GM12801 (cell line): ENCODE measurements around the gene ZBTB42.

ENCODE experiments used
- CTCF ChIP-seq: IDR thresholded peaks from one replicate; pipeline ENCODE4 v1.5.1; 2011; ENCODE audit warnings: control low read depth; ENCODE audit not compliant: insufficient read length; ENCODE audit errors: extremely low read depth

The ZBTB42 gene

DNA sequence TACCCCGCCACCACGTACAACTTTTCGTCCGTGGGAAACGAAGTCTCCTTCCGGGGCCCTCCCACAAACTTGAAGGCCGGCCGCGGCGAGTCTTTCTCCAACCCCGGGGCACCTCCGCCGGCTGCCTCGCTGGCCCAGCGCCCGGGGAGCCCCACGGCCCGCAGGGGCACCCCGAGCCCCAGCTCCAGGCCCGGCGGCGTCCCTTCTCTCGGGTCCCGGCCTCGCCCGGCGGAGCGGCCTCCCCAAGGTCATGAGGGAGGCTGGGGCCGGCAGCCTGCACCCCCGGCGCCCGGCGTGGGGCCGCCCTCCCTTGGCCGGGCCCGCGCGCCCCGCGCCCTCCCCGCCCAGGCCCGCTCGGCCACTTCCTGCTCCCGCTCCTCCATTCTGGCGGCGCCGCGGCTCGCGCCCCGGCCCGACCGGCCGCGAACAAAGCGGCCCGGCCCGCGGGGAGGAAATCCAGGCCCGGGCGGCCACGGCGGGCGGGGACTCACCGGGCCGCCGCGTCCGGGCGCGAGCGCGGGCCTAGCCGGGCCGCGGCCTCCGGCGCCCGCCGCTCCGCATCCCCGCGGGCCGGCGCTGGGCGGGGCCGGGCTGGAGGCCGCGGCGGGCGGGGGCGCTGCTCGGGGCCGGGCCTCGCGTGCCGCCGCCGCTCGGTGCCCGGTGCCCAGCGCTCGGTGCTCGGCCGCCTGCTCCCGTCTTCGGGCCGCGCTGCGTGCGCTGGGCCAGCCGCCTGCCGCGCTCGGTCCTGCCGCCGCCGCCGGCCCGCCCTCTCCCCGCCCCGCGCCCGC lies 5.7 kb upstream of the ZBTB42 start, which contains the start of gene AKT1:
Gene AKT1 (minus strand): TSS at position 756 of the 788 bp plus-strand sequence. CDS start 3,105 bp downstream, outside the sequence.
- no peak for TF ChIP-seq CTCF

- no peak for TF ChIP-seq CTCF
Measured at GRCh38 chr14:104795781-104796686, 4.9 kb upstream of the ZBTB42 start.

DNA sequence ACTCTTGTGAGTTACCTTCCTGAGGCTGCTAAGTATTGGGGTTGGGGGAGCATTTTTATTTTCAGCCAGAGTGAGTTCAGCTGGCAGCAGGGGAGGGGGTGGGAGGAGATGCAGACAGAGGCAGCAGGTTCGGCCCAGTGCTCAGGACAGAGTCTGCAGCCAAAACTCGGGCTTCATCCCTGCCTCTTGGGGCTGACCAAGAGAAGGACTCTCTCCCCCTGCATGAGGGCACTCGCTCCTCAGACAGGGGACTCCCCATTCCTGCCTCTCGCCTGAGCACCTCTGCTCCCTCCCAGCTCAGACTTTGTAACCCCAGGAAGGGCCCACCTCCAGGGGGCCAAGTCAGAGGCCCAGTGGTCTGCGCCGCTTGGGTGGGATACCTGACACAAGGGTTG lies 4.2 kb upstream of the ZBTB42 start:
- no peak for TF ChIP-seq CTCF

DNA sequence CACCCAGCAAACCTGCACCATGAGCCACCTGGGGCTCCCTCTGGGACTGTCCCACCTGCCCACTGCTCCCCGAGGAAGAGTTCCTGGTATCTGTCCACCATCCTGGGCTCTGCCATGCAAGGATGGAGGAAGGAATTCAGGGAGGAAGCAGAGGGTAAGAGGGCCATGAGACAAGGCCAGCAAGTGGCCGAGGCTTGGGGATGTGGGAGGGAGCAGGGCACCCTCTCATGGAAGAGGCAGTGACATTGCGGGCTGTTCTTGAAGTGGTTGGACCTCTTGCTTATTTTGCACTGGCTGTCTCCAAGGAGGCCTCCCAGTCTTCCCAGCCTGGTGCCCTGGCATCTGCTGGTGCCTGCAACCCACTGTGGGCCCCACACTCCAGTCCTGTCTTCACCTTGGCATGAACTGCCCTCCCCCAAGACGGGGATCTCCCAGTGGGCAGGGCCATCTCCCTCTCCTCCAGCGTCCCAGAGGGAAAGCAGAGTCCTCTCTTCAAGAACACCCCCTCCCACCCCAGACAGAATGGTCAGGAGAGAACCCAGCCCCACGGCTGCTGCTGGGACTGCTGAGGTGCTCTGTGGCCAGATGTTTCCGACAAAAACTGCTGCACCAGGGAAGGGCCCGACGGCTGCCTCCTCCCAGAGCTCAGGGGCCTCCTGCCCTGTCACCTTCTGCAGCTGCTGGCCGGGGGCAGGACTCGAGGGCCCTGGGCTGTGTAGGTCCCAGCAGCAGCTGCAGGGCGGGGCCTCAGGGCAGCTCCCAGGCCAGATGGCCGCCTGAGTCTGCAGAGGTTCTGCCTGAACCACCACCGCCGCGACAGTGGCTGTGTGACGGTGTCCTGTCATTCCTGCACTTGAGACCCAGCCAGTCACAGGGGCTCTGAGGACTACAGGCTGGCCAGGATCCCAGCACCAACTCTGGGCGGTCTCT lies 3.5 kb upstream of the ZBTB42 start:
- no peak for TF ChIP-seq CTCF

DNA sequence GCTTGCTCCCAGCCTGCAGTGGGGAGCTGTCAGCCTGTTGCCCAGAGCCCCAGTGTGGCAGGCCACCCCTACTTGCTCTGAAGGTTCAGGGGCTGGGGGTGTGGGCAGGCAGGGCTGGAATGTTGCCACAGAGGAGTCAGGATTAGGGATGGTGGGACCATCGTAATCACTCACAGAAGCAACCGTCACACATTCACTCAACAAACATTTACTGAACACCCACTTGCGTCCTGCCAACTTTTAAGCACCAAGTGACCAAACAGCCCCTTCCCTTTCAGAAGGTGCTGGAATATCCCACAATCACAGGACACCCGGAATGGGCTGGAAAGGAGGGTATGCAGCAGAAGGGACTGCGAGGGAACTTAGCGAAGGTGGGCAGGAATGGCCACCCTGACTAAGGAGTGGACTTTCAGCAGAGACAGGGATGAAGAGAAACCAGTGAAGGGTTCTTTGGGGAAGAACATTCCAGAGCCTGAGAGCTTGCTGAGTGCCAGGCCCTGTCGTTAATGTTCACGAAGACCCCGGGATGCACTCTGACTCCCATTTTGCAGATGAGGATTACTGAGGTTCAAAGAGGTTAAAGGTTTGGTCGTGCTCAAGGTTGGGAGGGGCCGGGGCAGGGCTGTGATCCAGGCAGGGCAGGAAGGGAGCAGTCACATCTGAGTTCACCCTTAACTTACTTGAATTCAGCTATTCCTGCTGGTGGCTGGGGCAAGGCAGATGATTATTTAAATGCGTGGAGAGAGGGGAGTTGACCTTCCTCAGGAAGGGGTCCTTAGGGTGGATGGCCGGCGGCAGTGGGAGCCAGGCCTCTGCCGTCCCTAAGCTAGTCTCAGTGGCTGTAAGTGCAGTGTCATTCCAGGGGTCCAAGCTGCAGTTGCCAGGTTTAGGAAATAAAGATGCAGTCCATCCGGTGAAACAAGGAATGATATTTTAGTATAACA lies 2.3 kb upstream of the ZBTB42 start:
- no peak for TF ChIP-seq CTCF

DNA sequence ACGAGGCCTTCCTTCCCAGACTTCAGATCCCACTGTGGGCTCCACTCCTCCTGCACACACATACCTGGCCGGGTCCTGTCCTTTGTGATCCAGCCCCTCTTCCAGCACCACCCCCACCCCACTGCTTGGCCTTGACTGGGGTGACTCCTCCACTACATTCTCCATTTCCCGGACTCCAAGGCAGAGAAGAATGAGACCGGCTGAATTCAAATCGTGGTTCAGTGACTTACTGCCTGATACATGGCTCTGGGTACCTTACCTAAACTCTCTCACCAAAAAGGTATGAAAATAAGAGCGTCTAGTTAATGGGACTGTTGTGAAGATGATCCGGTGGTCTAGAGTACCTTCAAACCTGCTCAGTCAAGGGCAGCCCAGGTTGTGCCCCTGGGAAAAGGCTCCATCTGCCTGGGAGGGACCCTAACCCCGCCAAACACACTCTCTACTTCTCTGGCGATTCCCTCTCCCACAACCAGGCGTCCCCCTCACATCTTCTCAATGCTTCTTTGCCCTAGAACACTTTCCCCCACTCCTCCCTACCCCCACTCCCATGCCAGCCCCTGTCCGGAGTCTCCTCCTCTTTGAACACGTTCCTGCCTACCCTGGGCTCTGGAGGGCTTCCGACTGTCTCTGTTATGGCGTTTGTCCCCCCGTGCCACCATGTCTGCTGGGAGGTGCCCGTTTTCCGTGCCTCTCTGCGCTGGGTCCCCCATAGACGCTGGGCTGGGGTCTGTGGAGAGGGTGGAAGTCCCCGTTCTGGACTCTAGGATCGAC lies 1.5 kb upstream of the ZBTB42 start:
- TF ChIP-seq CTCF = no peak
